ENCODE results near the gene ERBB3.

GRCh38 chr12:56086096-56086495, 6.1 kb downstream of the ERBB3 start:
- no peak for TF ChIP-seq POLR2AphosphoS5 (IDR thresholded peaks at IDR 0.05; ENCODE audit: low read depth, low read length)
- TF ChIP-seq POLR2A (IDR thresholded peaks at IDR 0.05; ENCODE audit: low read depth, low read length), result no peak
